Tracheal epithelial cell (primary cell): ENCODE measurements around the gene DUSP15. TPM values are rescaled to one million over a fixed set of nuclear protein-coding genes. Genes with fewer than 3 reads are reported as not detected.

Source experiments
- total RNA-seq: library from RNA; depleted of rRNA; stranded (reverse); fragments of >200 nt; gene quantifications from 2 replicates; pipeline ENCODE4 v1.2.1, GENCODE V29; 2014

The DUSP15 gene
- total RNA-seq: not detected in 2 replicates

GRCh38 chr20:31869942-31870725, at the start of gene DUSP15, which contains the start of gene TTLL9:
DUSP15 (minus strand) TSS chr20:31870527; CDS start chr20:31870337, 190 bp downstream.
TTLL9 (plus strand) TSS chr20:31870634; CDS start chr20:31871127, 493 bp downstream.

GRCh38 chr20:31845300-31845863, 24.9 kb downstream of the DUSP15 start, which contains the start of gene FOXS1:
FOXS1 (minus strand) TSS chr20:31845604; CDS start chr20:31845542, 62 bp downstream.

GRCh38 chr20:31819083-31819784, 51.1 kb downstream of the DUSP15 start, which contains the start of gene MYLK2:
MYLK2 (plus strand) TSS chr20:31819356; CDS start chr20:31819581, 225 bp downstream.

Other genes starting within 250 kb of the DUSP15 start
- gene COX4I2, start 232.6 kb downstream of the DUSP15 start, total RNA-seq: not detected in 2 replicates
- 116 and 129 TPM in 2 replicates for gene BCL2L1, start 147.7 kb downstream of the DUSP15 start, total RNA-seq
- gene TPX2, start 131.2 kb downstream of the DUSP15 start, total RNA-seq: 3.4 and 7.0 TPM in 2 replicates
- gene MYLK2, start 51.2 kb downstream of the DUSP15 start, total RNA-seq: not detected in 2 replicates
- gene FOXS1, start 24.9 kb downstream of the DUSP15 start, total RNA-seq: not detected in 2 replicates
- gene TTLL9, start 107 bp upstream of the DUSP15 start, total RNA-seq: not detected in 2 replicates
- 4.3 and 4.8 TPM in 2 replicates for gene PDRG1, start 81.5 kb upstream of the DUSP15 start, total RNA-seq
- gene XKR7, start 97.6 kb upstream of the DUSP15 start, total RNA-seq: under 0.01 TPM in 1 of 2 replicates, not detected in the other
- under 0.01 TPM in 1 of 2 replicates, not detected in the other for gene CCM2L, start 139.9 kb upstream of the DUSP15 start, total RNA-seq
- not detected in 2 replicates for gene HCK, start 181.7 kb upstream of the DUSP15 start, total RNA-seq
- 29.2 and 34.2 TPM in 2 replicates for gene TM9SF4, start 239.2 kb upstream of the DUSP15 start, total RNA-seq